GM18502 (cell line): Measurements from ENCODE around the gene PGAP3.

Source experiments
- ATAC-seq: cut with Tn5 transposase; IDR thresholded peaks from one replicate; pipeline ENCODE4 v1.9.1; 2021; ENCODE audit warnings: mild to moderate bottlenecking; ENCODE audit not compliant: unreplicated experiment, poor library complexity

Gene PGAP3

GRCh38 chr17:39641883-39642282, 46.0 kb downstream of the PGAP3 start:
- no peak for ATAC-seq

GRCh38 chr17:39641097-39641496, 46.8 kb downstream of the PGAP3 start:
- ATAC-seq, result no peak

GRCh38 chr17:39640591-39641031, 47.2 kb downstream of the PGAP3 start:
- ATAC-seq, result no peak

- no peak for ATAC-seq
Observed at GRCh38 chr17:39639566-39640458, 48.0 kb downstream of the PGAP3 start.

- no peak for ATAC-seq
Observed at GRCh38 chr17:39639043-39639442, 48.8 kb downstream of the PGAP3 start.

- ATAC-seq, result no peak
Observed at GRCh38 chr17:39638317-39638716, 49.5 kb downstream of the PGAP3 start.

- ATAC-seq, result peak; percentile 78
Observed at GRCh38 chr17:39636927-39637736, 50.7 kb downstream of the PGAP3 start, which contains the start of gene STARD3. TSS of gene STARD3 (plus strand) at chr17:39637144. CDS start at chr17:39653532, 16,388 bp downstream.

- peak; percentile 10 for ATAC-seq
Observed at GRCh38 chr17:39636587-39636926, 51.3 kb downstream of the PGAP3 start.

GRCh38 chr17:39635614-39636176, 52.2 kb downstream of the PGAP3 start:
- no peak for ATAC-seq

- ATAC-seq, result no peak
Observed at GRCh38 chr17:39634384-39634871, 53.4 kb downstream of the PGAP3 start.

GRCh38 chr17:39633570-39634183, 54.2 kb downstream of the PGAP3 start:
- ATAC-seq, result no peak

- ATAC-seq, result no peak
Observed at GRCh38 chr17:39632153-39632941, 55.5 kb downstream of the PGAP3 start.

GRCh38 chr17:39631403-39631802, 56.5 kb downstream of the PGAP3 start:
- no peak for ATAC-seq

- no peak for ATAC-seq
Observed at GRCh38 chr17:39629898-39630297, 58.0 kb downstream of the PGAP3 start.

- no peak for ATAC-seq
Observed at GRCh38 chr17:39629494-39629880, 58.4 kb downstream of the PGAP3 start.

- no peak for ATAC-seq
Observed at GRCh38 chr17:39628655-39629493, 59.0 kb downstream of the PGAP3 start.

- ATAC-seq, result no peak
Observed at GRCh38 chr17:39627712-39628516, 59.9 kb downstream of the PGAP3 start.
